SK-N-SH (cell line): ENCODE results near the gene ABCB10.

Experiments
- EP300 ChIP-seq, 2 experiments: IDR thresholded peaks; 2 replicates each; pipeline versions ENCODE4 v1.4.0 to v1.6.1; 2012; ENCODE audit warnings: borderline replicate concordance in 1 of 2, low read depth in 1 of 2, low read length in 1 of 2
- EZH2phosphoT487 ChIP-seq: fragments of 200-600 bp; sonication (generic); IDR thresholded peaks from 2 replicates; pipeline ENCODE4 v1.6.1; 2017; ENCODE audit warnings: low read depth, mixed run types, mild to moderate bottlenecking, antibody characterized with exemption, moderate library complexity, borderline replicate concordance
- PBX3 ChIP-seq: IDR thresholded peaks from 2 replicates; pipeline ENCODE4; 2012
- POLR2AphosphoS5 ChIP-seq: IDR thresholded peaks from 2 replicates; pipeline ENCODE4 v1.6.1; 2012; ENCODE audit warnings: low read depth, low read length
- TAF1 ChIP-seq: IDR thresholded peaks from 2 replicates; pipeline ENCODE4 v1.6.1; 2012; ENCODE audit warnings: low read depth, mild to moderate bottlenecking, low read length, moderate library complexity, borderline replicate concordance
- TF ChIP-seq, protein P1 (sequence below): IDR thresholded peaks from 2 replicates; pipeline ENCODE4 v1.4.0; 2012; ENCODE audit warnings: low read depth

- no peak for TF ChIP-seq PBX3
- TF ChIP-seq EZH2phosphoT487 = no peak
- TF ChIP-seq, protein P1, sequence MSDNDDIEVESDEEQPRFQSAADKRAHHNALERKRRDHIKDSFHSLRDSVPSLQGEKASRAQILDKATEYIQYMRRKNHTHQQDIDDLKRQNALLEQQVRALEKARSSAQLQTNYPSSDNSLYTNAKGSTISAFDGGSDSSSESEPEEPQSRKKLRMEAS = no peak
- no peak for TF ChIP-seq POLR2AphosphoS5
- no peak for TF ChIP-seq TAF1
- TF ChIP-seq EP300 (IDR thresholded peaks at IDR 0.05; ENCODE audit: borderline replicate concordance in 1 of 2, low read depth in 1 of 2, low read length in 1 of 2) = no peak
Measured at GRCh38 chr1:229544587-229544986, 13.9 kb downstream of the ABCB10 start.
